GM06990 (cell line): ENCODE results near the gene UTRN.
A peak's percentile ranks its signal among the peaks of the same experiment; 100 is the strongest.

Experiments used
- DNase-seq: peaks from one replicate; pipeline ENCODE4 v3.0.0-alpha.2; 2011; ENCODE audit not compliant: insufficient read length; ENCODE audit errors: extremely low read depth
- H3K27me3 ChIP-seq: replicated peaks from 2 replicates; pipeline ENCODE4 v1.6.0; 2011; ENCODE audit warnings: low read length; ENCODE audit not compliant: control insufficient read depth, insufficient read depth
- H3K36me3 ChIP-seq: 2 replicates; pipeline ENCODE4 v1.5.1; 2011; ENCODE audit warnings: low read length; ENCODE audit not compliant: control insufficient read depth, insufficient read depth
- H3K4me3 ChIP-seq: replicated peaks from 2 replicates; pipeline ENCODE4 v1.5.1; 2011; ENCODE audit warnings: low read depth, mild to moderate bottlenecking, control low read depth, low read length
- CTCF ChIP-seq: IDR thresholded peaks from 2 replicates; pipeline ENCODE4 v1.5.1; 2011; ENCODE audit warnings: low read length, control low read depth, mild to moderate bottlenecking, inconsistent platforms; ENCODE audit not compliant: insufficient read depth, poor library complexity, severe bottlenecking

UTRN gene

GRCh38 chr6:144330017-144330987 lies 45.2 kb downstream of the UTRN start:
- Histone ChIP-seq H3K27me3 (no peaks in the 10 kb centered on the region), H3K4me3 (no peak overlapping the region), H3K36me3 (no peaks in the 10 kb centered on the region)
- no peak for DNase-seq
- TF ChIP-seq CTCF, result no peak

GRCh38 chr6:144331491-144331969 lies 46.4 kb downstream of the UTRN start:
- Histone ChIP-seq H3K4me3 (no peak overlapping the region), H3K36me3 (no peaks in the 10 kb centered on the region), H3K27me3 (no peaks in the 10 kb centered on the region)
- no peak for DNase-seq
- TF ChIP-seq CTCF, result no peak

GRCh38 chr6:144332177-144332576 lies 47.0 kb downstream of the UTRN start:
- H3K4me3 ChIP-seq, result no peak overlapping the region
- DNase-seq, result no peak
- no peaks in the 10 kb centered on the region for H3K27me3 ChIP-seq
- TF ChIP-seq CTCF, result no peak
- H3K36me3 ChIP-seq, result no peaks in the 10 kb centered on the region

GRCh38 chr6:144334150-144334708 lies 49.1 kb downstream of the UTRN start:
- Histone ChIP-seq H3K36me3 (no peaks in the 10 kb centered on the region), H3K4me3 (peak overlapping the region; percentile 51), H3K27me3 (no peaks in the 10 kb centered on the region)
- no peak for TF ChIP-seq CTCF
- peak; percentile 70 for DNase-seq
